Stimulated activated CD8-positive, alpha-beta memory T cell treated with anti-CD3 and anti-CD28 coated beads, Interleukin-7, amount 100 ng/mL, for 24 hours (primary cell): ENCODE results near the gene PTPRK.
"Not testable (repeated sequence)": the region's sequence is repeated elsewhere in the genome, so short reads cannot be mapped to it uniquely, and the experiment has no call there.

Experiments used
- DNase-seq: peaks from one replicate; pipeline ENCODE4 v3.0.0-alpha.2; 2020; ENCODE audit warnings: low read depth

Gene PTPRK

GRCh38 chr6:128487746-128488145 is 32.7 kb downstream of the PTPRK start:
- DNase-seq = no peak

DNA sequence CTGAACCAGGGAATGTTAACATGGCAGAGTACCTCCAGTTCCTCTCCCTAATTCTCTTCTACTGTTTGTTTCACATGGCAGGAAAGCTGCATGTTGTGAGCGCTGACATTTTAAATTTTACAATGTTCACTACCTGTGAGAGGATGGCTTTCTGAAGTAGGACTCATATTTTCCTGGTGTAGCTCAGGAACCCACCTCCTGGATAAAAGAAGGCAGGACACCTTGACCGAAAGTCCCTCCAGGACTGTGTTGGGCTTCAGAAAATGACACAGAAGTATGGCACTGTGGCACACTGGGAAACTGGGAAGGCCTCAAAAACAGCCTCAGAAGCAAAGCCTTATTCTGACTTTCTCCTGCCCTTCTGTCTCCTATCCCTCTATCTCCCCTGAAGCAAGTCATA is 33.3 kb downstream of the PTPRK start:
- no peak for DNase-seq

DNA sequence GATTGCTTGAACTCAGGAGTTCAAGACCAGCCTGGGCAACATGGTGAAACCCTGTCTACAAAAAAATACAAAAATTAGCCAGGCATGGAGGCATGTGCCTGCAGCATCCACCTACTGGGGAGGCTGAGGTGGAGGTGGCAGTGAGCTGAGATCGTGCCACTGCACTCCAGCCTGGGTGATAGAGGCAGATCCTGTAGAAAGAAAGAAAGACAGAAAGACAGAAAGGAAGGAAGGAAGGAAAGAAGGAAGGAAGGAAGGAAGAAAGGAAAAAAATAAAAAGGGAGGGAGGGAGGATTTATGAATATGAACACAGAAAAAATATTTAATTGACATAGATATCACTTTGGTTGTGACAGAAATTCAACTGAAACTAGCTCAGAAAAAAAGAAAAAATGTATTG is 33.8 kb downstream of the PTPRK start:
- not testable (repeated sequence) for DNase-seq

GRCh38 chr6:128483472-128484135 is 36.8 kb downstream of the PTPRK start:
- DNase-seq = no peak

GRCh38 chr6:128482642-128483041 is 37.8 kb downstream of the PTPRK start:
- no peak for DNase-seq

GRCh38 chr6:128479991-128480390 is 40.4 kb downstream of the PTPRK start:
- DNase-seq = no peak

DNA sequence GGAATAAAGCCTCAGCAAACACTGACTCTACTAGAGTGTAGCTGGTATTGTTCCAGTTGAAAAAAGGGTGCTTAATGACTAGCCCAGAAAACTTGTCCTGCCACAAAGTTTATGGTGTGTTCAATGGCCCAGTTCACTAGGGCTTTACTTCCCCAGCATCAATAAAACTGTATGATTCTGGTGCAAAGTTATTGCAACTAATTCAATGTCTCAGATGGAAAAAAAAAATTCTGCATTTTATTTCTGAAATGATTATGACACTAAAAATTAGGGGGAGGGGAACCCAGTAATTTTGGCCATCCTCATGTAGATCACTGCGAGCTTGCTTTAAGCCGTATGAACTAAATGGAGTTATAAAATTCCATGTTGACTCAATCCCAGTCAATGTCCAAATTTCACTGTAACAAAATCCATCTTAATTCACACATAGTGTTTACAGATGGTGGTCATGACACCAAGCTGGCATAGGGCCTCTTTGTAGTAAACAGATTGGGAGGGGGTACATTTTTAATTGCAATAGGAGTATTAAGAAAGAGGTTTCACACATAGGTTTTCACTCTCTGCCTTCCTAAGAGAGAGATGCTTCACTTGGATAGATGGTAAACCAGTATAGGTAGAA is 41.2 kb downstream of the PTPRK start:
- no peak for DNase-seq

DNA sequence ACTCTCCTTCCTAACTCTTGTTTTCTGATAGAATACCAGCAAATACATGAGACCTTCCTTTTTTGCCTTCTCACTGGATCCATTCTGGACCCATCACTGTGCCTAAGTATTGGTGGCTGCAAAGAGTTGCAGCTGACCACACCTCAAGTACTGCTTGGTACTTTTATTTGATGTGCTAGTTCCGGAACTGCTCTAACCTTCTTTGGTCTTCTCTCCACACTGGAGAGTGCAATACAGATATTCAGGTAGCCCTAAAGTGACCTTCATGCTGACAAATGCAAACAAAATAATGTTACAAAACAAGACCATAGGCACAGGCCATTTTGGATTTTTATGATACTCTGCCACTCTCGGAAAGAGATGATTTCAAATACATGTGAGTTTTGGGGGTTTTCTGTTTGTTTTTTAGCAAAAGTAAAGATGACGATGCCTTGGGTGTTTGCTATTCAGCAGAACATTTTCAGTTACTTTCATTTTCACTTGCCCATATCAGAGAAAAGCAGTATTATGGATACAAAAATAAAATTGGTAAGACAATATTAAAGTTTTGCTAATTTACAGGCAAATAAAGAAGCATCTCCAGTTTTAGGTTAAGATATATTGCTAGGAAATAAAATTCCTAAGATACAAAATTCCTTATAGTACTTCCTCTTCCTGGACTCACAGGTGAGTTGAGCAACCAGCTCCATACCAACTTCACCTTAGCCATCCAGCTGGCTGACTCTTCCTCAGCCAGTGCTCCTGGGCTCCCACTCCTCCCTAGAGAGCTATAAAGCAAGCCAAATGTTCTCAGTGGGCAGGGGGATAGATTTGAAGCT is 42.0 kb downstream of the PTPRK start:
- no peak for DNase-seq

DNA sequence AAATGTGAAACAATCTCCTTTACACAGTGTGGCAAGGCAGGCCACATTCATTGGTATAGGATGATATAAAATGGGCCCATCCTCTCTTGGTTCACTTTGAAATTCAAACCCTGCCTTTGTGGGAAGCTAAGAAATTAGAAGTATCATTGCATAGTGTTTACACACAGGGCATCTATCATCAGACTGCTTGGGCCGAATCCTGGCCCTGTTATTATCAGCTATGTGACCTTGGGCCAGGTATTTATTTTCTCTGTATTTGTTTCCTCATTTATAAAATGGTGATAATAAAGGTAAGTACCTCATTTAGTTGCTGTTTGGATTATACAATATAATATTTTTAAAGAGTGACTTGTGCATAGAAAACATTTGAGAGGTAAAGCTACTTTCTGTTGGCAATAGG is 45.5 kb downstream of the PTPRK start:
- no peak for DNase-seq

DNA sequence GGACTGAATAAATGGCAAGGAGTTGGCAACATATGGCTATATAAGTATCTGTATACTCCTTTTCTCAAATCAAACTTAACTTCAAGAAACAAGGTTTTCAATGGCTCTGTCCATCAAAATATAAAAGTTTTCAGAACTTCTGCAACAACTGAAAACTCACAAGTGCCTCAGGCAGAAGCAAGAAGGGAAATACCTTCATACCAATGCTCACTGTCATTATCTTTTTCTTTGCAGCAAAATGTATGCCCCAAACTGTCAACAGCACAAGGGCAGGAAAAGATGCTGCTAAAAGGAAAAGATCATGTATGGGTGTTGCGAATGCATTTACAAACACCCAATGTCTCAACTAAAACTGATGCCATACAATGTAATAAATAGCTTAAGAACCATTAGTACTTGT is 45.9 kb downstream of the PTPRK start:
- no peak for DNase-seq

GRCh38 chr6:128471907-128472306 is 48.5 kb downstream of the PTPRK start:
- no peak for DNase-seq

GRCh38 chr6:128465368-128466343 is 54.7 kb downstream of the PTPRK start:
- no peak for DNase-seq

- DNase-seq = no peak
These were observed 55.6 kb downstream of the PTPRK start for GRCh38 chr6:128464790-128465189.

DNA sequence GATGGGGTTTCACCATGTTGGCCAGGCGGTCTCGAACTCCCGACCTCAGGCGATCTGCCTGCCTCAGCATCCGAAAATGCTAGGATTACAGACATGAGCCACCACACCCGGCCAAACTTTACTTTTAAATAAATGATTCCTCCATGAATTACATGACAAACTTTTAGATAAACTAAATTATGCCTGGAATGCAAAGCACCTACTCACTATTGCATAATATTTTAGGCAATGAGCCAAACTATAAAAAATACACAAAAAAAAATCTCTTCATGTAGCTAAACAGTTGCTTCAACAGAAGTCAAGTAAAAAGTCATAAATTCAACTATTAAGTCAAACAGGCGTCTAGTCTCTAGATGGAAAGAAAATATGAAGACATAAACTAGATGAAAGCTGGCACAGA is 56.5 kb downstream of the PTPRK start:
- DNase-seq = no peak

GRCh38 chr6:128461501-128461900 is 58.9 kb downstream of the PTPRK start:
- DNase-seq = no peak

GRCh38 chr6:128456510-128457230 is 63.7 kb downstream of the PTPRK start:
- no peak for DNase-seq

DNA sequence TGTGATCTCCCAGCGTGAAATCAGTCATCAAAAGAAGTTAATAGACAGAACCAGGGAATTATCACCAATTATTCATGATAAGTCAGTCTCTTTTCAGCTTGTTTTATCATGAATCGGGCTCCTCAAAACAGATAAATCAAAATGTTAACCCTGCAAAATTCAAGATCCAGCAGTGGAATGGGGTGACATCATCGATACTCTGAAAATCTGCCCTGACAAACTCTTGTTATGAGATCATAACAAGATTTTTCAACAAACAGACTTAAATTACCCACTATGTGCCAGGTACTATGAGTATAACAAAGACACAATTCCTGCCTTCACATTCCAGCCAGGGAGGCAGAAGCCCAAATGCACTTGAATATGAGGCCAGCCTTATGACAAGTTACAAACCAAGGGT is 64.4 kb downstream of the PTPRK start:
- DNase-seq = no peak

DNA sequence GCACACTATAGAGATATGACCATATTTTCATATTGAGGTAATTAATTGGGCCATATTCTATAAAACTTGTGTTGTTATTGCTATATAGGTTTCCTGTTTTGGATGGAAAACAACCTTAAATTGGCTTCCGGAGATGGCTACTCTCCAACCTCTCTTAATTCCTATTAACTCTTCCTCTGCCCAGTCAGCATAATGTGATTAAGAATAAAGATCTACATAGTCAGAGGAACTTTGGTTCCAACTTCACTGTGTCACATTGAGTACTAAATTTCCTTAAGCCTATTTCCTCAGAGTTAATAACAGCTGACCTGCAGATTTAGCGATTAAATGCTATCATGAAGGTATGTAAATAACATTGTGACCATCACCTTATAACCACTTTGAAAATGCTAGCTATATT is 67.7 kb downstream of the PTPRK start:
- DNase-seq = no peak

- no peak for DNase-seq
These were observed 73.9 kb downstream of the PTPRK start for GRCh38 chr6:128446497-128446896.

DNA sequence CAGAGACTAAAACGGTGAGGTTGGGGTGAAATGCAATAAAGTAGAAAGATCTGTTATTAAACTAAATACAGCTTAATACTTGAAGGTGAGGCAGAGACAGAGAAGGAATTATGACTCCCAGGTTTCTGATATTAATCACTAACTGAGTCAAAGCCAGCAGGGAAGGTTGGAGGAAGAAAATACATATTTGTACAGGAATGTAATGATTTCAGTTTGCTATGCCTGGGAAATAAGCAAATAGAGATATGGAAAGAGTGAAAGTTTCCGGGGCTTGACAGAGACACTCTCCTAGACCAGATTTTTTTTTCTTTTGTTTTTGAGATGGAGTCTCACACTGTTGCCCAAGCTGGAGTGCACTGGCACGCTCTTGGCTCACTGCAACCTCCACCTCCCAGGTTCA is 76.8 kb downstream of the PTPRK start:
- DNase-seq = no peak

DNA sequence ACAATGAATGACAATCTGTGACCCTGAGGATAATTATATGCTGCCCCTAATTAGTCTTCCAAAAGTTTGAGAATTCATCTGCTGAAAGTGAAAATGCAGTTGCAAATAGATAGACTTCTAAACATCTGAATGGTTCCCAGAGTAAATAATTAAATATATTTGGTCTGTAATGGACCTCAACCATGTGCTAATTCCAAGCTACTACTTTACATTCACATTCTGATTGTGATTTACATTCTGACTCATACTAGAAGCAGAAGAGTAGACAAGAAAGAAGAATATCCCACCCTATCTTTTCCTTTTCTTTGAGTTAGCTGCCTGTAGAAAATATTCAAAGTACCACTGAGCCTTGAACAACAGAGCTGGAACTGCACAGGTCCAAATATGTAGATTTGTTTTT is 80.8 kb downstream of the PTPRK start:
- DNase-seq = no peak
